Measurements from ENCODE around the gene PRR19.

- TF ChIP-seq CEBPB (IDR thresholded peaks at IDR 0.05; ENCODE audit: borderline replicate concordance in 1 of 2, low read depth in 2 of 2, low read length in 2 of 2) (no peak), ZBTB40 (IDR thresholded peaks at IDR 0.05; ENCODE audit: borderline replicate concordance) (no peak), POLR2A (IDR thresholded peaks at IDR 0.05; ENCODE audit: low read depth, low read length) (no peak), FOXK2 (IDR thresholded peaks at IDR 0.05) (no peak), POLR2AphosphoS5 (IDR thresholded peaks at IDR 0.05; ENCODE audit: low read length) (no peak), CHD4 (IDR thresholded peaks at IDR 0.05) (no peak), SMC3 (IDR thresholded peaks at IDR 0.05; ENCODE audit: borderline replicate concordance, low read length) (no peak), SP1 (IDR thresholded peaks at IDR 0.05; ENCODE audit: low read depth, low read length) (no peak), POLR2AphosphoS2 (IDR thresholded peaks at IDR 0.05; ENCODE audit: low read depth, low read length) (no peak)
- TF ChIP-seq, protein P1, sequence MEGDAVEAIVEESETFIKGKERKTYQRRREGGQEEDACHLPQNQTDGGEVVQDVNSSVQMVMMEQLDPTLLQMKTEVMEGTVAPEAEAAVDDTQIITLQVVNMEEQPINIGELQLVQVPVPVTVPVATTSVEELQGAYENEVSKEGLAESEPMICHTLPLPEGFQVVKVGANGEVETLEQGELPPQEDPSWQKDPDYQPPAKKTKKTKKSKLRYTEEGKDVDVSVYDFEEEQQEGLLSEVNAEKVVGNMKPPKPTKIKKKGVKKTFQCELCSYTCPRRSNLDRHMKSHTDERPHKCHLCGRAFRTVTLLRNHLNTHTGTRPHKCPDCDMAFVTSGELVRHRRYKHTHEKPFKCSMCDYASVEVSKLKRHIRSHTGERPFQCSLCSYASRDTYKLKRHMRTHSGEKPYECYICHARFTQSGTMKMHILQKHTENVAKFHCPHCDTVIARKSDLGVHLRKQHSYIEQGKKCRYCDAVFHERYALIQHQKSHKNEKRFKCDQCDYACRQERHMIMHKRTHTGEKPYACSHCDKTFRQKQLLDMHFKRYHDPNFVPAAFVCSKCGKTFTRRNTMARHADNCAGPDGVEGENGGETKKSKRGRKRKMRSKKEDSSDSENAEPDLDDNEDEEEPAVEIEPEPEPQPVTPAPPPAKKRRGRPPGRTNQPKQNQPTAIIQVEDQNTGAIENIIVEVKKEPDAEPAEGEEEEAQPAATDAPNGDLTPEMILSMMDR (IDR thresholded peaks at IDR 0.05 in 2 of 3, conservative IDR thresholded peaks at IDR 0.05 in 1 of 3; ENCODE audit: control insufficient read depth in 2 of 3, extremely low read depth in 1 of 3, insufficient read depth in 1 of 3, low read depth in 3 of 3, low read length in 3 of 3): no peak
Measured at GRCh38 chr19:42323473-42323851, 21.5 kb downstream of the PRR19 start.

Measured in GM12878 (cell line).